Femur (tissue), 1 donor: Measurements from ENCODE around the gene PLEK.
"Not testable (repeated sequence)": the region's sequence is repeated elsewhere in the genome, so short reads cannot be mapped to it uniquely, and the experiment has no call there.

Experiments used
- DNase-seq: peaks from one replicate; pipeline ENCODE4 v3.0.0-alpha.2; 2017

PLEK gene

GRCh38 chr2:68356599-68357239 lies 8.4 kb upstream of the PLEK start:
- DNase-seq, result no peak

- no peak for DNase-seq
These were observed 7.3 kb upstream of the PLEK start for GRCh38 chr2:68357605-68358337.

- DNase-seq, result no peak
These were observed 5.2 kb upstream of the PLEK start for GRCh38 chr2:68359889-68360288.

GRCh38 chr2:68362069-68362468 lies 3.0 kb upstream of the PLEK start:
- DNase-seq, result peak; percentile 61

- no peak for DNase-seq
These were observed 2.3 kb upstream of the PLEK start for GRCh38 chr2:68362749-68363148.

GRCh38 chr2:68363721-68364120 lies 1.4 kb upstream of the PLEK start:
- no peak for DNase-seq

- no peak for DNase-seq
These were observed 1.0 kb downstream of the PLEK start for GRCh38 chr2:68366083-68366560.

GRCh38 chr2:68367953-68368653 lies 3.0 kb downstream of the PLEK start:
- DNase-seq, result no peak

- DNase-seq, result peak; percentile 44
These were observed 3.7 kb downstream of the PLEK start for GRCh38 chr2:68368654-68369336.

- no peak for DNase-seq
These were observed 4.3 kb downstream of the PLEK start for GRCh38 chr2:68369337-68369734.

- DNase-seq, result no peak
These were observed 6.1 kb downstream of the PLEK start for GRCh38 chr2:68371138-68371537.

GRCh38 chr2:68371581-68371980 lies 6.5 kb downstream of the PLEK start:
- no peak for DNase-seq

- DNase-seq, result no peak
These were observed 7.4 kb downstream of the PLEK start for GRCh38 chr2:68372485-68372884.

- no peak for DNase-seq
These were observed 9.1 kb downstream of the PLEK start for GRCh38 chr2:68374184-68374583.

- no peak for DNase-seq
These were observed 10.5 kb downstream of the PLEK start for GRCh38 chr2:68375582-68375981.

- no peak for DNase-seq
These were observed 12.2 kb downstream of the PLEK start for GRCh38 chr2:68377137-68377780.

- DNase-seq, result not testable (repeated sequence)
These were observed 13.7 kb downstream of the PLEK start for GRCh38 chr2:68378779-68379178.

GRCh38 chr2:68379184-68379708 lies 14.2 kb downstream of the PLEK start:
- DNase-seq, result no peak

GRCh38 chr2:68383778-68384177 lies 18.7 kb downstream of the PLEK start:
- no peak for DNase-seq

GRCh38 chr2:68384485-68385107 lies 19.5 kb downstream of the PLEK start:
- DNase-seq, result no peak

GRCh38 chr2:68385220-68385906 lies 20.3 kb downstream of the PLEK start:
- no peak for DNase-seq
